DLD1 (cell line): ENCODE results near the gene EPHA5.

ENCODE experiments used
- in situ Hi-C: cut with HindIII; loops from 2 replicates; pipeline ENCODE4 v1.10.0; 2017; ENCODE audit warnings: low sequenced_read_pairs

The EPHA5 gene

GRCh38 chr4:65508168-65508567 is 162.1 kb downstream of the EPHA5 start:
- in situ Hi-C loops, result no loop called here

GRCh38 chr4:65502131-65502701 is 168.1 kb downstream of the EPHA5 start:
- in situ Hi-C loops, result no loop called here

GRCh38 chr4:65498606-65499005 is 171.7 kb downstream of the EPHA5 start:
- in situ Hi-C loops, result no loop called here

- in situ Hi-C loops, result no loop called here
These were observed 174.8 kb downstream of the EPHA5 start for GRCh38 chr4:65495439-65495838.

- in situ Hi-C loops, result no loop called here
These were observed 187.9 kb downstream of the EPHA5 start for GRCh38 chr4:65482410-65482809.

- in situ Hi-C loops, result no loop called here
These were observed 197.8 kb downstream of the EPHA5 start for GRCh38 chr4:65472531-65472930.

- in situ Hi-C loops, result no loop called here
These were observed 203.1 kb downstream of the EPHA5 start for GRCh38 chr4:65467068-65467680.

- in situ Hi-C loops, result no loop called here
These were observed 208.5 kb downstream of the EPHA5 start for GRCh38 chr4:65461781-65462180.

- in situ Hi-C loops, result no loop called here
These were observed 213.3 kb downstream of the EPHA5 start for GRCh38 chr4:65457011-65457410.

GRCh38 chr4:65456579-65456978 is 213.7 kb downstream of the EPHA5 start:
- in situ Hi-C loops, result no loop called here

- in situ Hi-C loops, result no loop called here
These were observed 216.9 kb downstream of the EPHA5 start for GRCh38 chr4:65453398-65453797.

GRCh38 chr4:65450899-65451298 is 219.4 kb downstream of the EPHA5 start:
- in situ Hi-C loops, result no loop called here

- in situ Hi-C loops, result no loop called here
These were observed 233.2 kb downstream of the EPHA5 start for GRCh38 chr4:65437102-65437501.

GRCh38 chr4:65422109-65422508 is 248.2 kb downstream of the EPHA5 start:
- in situ Hi-C loops, result no loop called here

GRCh38 chr4:65420036-65420435 is 250.3 kb downstream of the EPHA5 start:
- in situ Hi-C loops, result no loop called here

- in situ Hi-C loops, result no loop called here
These were observed 253.4 kb downstream of the EPHA5 start for GRCh38 chr4:65416891-65417290.

GRCh38 chr4:65407483-65407882 is 262.8 kb downstream of the EPHA5 start:
- in situ Hi-C loops, result no loop called here

- in situ Hi-C loops, result no loop called here
These were observed 269.2 kb downstream of the EPHA5 start for GRCh38 chr4:65401083-65401482.

- in situ Hi-C loops, result no loop called here
These were observed 271.2 kb downstream of the EPHA5 start for GRCh38 chr4:65399084-65399483.

- in situ Hi-C loops, result no loop called here
These were observed 277.2 kb downstream of the EPHA5 start for GRCh38 chr4:65393078-65393477.

- in situ Hi-C loops, result no loop called here
These were observed 277.8 kb downstream of the EPHA5 start for GRCh38 chr4:65392488-65392887.

- in situ Hi-C loops, result no loop called here
These were observed 278.5 kb downstream of the EPHA5 start for GRCh38 chr4:65391814-65392213.

- in situ Hi-C loops, result no loop called here
These were observed 278.9 kb downstream of the EPHA5 start for GRCh38 chr4:65391382-65391781.
